DND-41 (cell line): ENCODE results near the gene JADE1.

ENCODE experiments used
- CTCF ChIP-seq: IDR thresholded peaks from 2 replicates; pipeline ENCODE4 v1.5.1; 2012; ENCODE audit warnings: borderline replicate concordance, low read length, moderate library complexity, mild to moderate bottlenecking; ENCODE audit not compliant: poor library complexity, severe bottlenecking; ENCODE audit errors: extremely low read depth
- EZH2 ChIP-seq: IDR thresholded peaks from 3 replicates; pipeline ENCODE4 v1.6.1; 2012; ENCODE audit warnings: borderline replicate concordance, low read depth, mild to moderate bottlenecking, moderate library complexity, low read length, inconsistent platforms; ENCODE audit not compliant: severe bottlenecking

- TF ChIP-seq EZH2 (no peak), CTCF (no peak)
These were observed 34.0 kb upstream of the JADE1 start for GRCh38 chr4:128775477-128775876.
